ENCODE data around the gene SPA17. TPM values are rescaled to one million over a fixed set of nuclear protein-coding genes. Genes with fewer than 3 reads are reported as not detected.

SPA17 gene
- total RNA-seq, 2 experiments from 2014 or later = 3.1 to 3.6 TPM

- no peaks in the 10 kb centered on the region for H3K27me3 Mint-ChIP-seq
- H3K4me3 Mint-ChIP-seq = no peak overlapping the region
- ATAC-seq = no peak
- no peak overlapping the region for H3K27ac Mint-ChIP-seq
- ChIA-PET CTCF (interaction anchor here (0.9 to 1.9 kb wide), 4 partner anchors 10 to 130 kb away, joined by 3 to 7 read pairs (median 4); partner anchors contain the start of gene TBRG1), POLR2A (no interaction called here)
- DNase-seq = no peak
- H3K4me1 Mint-ChIP-seq (ENCODE audit: low read depth) = peaks cover 2% of the 10 kb centered on the region
- no peak for TF ChIP-seq CTCF (IDR thresholded peaks at IDR 0.05)
- intact Hi-C loops (cut with micrococcal nuclease) = no loop called here
- peaks cover 20% of the 10 kb centered on the region for H3K36me3 Mint-ChIP-seq (ENCODE audit: low read depth)
- H3K9me3 Mint-ChIP-seq = no peaks in the 10 kb centered on the region
These were observed 40.3 kb upstream of the SPA17 start for GRCh38 chr11:124633355-124633754.

- ChIA-PET POLR2A (no interaction called here), CTCF (interaction anchor here (1.0 to 1.6 kb wide), 2 partner anchors 13 to 202 kb away, joined by 3 to 4 read pairs; partner anchors contain the start of gene TBRG1)
- DNase-seq (no peak), ATAC-seq (no peak)
- Mint-ChIP-seq H3K36me3 (ENCODE audit: low read depth) (peaks cover 13% of the 10 kb centered on the region), H3K9me3 (no peaks in the 10 kb centered on the region), H3K27ac (no peak overlapping the region), H3K4me1 (ENCODE audit: low read depth) (no peaks in the 10 kb centered on the region), H3K4me3 (no peak overlapping the region), H3K27me3 (no peaks in the 10 kb centered on the region)
- no peak for TF ChIP-seq CTCF (IDR thresholded peaks at IDR 0.05)
- intact Hi-C loops (cut with micrococcal nuclease) = no loop called here
These were observed 37.8 kb upstream of the SPA17 start for GRCh38 chr11:124635932-124636331.

- no peak for TF ChIP-seq CTCF (IDR thresholded peaks at IDR 0.05)
- Mint-ChIP-seq H3K4me1 (ENCODE audit: low read depth) (no peaks in the 10 kb centered on the region), H3K4me3 (no peak overlapping the region), H3K27me3 (no peaks in the 10 kb centered on the region), H3K27ac (no peak overlapping the region), H3K36me3 (ENCODE audit: low read depth) (peaks cover 7% of the 10 kb centered on the region), H3K9me3 (no peaks in the 10 kb centered on the region)
- no peak for DNase-seq
- ChIA-PET CTCF (interaction anchor here (0.9 to 2.0 kb wide), 2 partner anchors 125 to 198 kb away, joined by 4 to 8 read pairs; no protein-coding TSS in a partner anchor), POLR2A (interaction anchor here (1.0 kb wide), 2 partner anchors 16 to 30 kb away, joined by 3 to 4 read pairs; partner anchors contain the start of gene TBRG1)
- no peak for ATAC-seq
- intact Hi-C loops (cut with micrococcal nuclease) = no loop called here
These were observed 35.2 kb upstream of the SPA17 start for GRCh38 chr11:124638500-124638899.

- H3K36me3 Mint-ChIP-seq (ENCODE audit: low read depth) = peaks cover 7% of the 10 kb centered on the region
- DNase-seq (no peak), ATAC-seq (no peak)
- no peak for TF ChIP-seq CTCF (IDR thresholded peaks at IDR 0.05)
- POLR2A ChIA-PET = interaction anchor here (0.6 to 1.0 kb wide), 2 partner anchors 30 to 473 kb away, joined by 3 to 4 read pairs; no protein-coding TSS in a partner anchor
- no peak overlapping the region for H3K4me3 Mint-ChIP-seq
- no peaks in the 10 kb centered on the region for H3K9me3 Mint-ChIP-seq
- no peaks in the 10 kb centered on the region for H3K4me1 Mint-ChIP-seq (ENCODE audit: low read depth)
- no peaks in the 10 kb centered on the region for H3K27me3 Mint-ChIP-seq
- H3K27ac Mint-ChIP-seq = no peak overlapping the region
- intact Hi-C loops (cut with micrococcal nuclease) = no loop called here
- CTCF ChIA-PET = interaction anchor here (1.7 to 2.0 kb wide), 2 partner anchors 9 to 124 kb away, joined by 8 to 9 read pairs; no protein-coding TSS in a partner anchor
These were observed 34.5 kb upstream of the SPA17 start for GRCh38 chr11:124639186-124639585.

- Mint-ChIP-seq H3K36me3 (ENCODE audit: low read depth) (peaks cover 5% of the 10 kb centered on the region), H3K27me3 (no peaks in the 10 kb centered on the region), H3K4me1 (ENCODE audit: low read depth) (no peaks in the 10 kb centered on the region), H3K9me3 (no peaks in the 10 kb centered on the region), H3K27ac (no peak overlapping the region), H3K4me3 (no peak overlapping the region)
- DNase-seq (no peak), ATAC-seq (no peak)
- TF ChIP-seq CTCF (IDR thresholded peaks at IDR 0.05) = no peak
- ChIA-PET CTCF (interaction anchor here (0.9 to 1.7 kb wide), 6 partner anchors 9 to 236 kb away, joined by 3 to 9 read pairs (median 4); no protein-coding TSS in a partner anchor), POLR2A (interaction anchor here (1.0 to 1.1 kb wide), 2 partner anchors 10 to 15 kb away, joined by 4 read pairs; no protein-coding TSS in a partner anchor)
- intact Hi-C loops (cut with micrococcal nuclease) = no loop called here
These were observed 33.0 kb upstream of the SPA17 start for GRCh38 chr11:124640666-124641065.
